ENCODE results near the gene CMIP. TPM values are rescaled to one million over a fixed set of nuclear protein-coding genes. Genes with fewer than 3 reads are reported as not detected.

The CMIP gene
- total and polyA plus RNA-seq, 7 donors: 1.4 to 8.9 (median 4.1) TPM

- no peak for ATAC-seq
- Histone ChIP-seq H3K27me3 (ENCODE audit: insufficient read depth in 3 of 3, low read length in 2 of 3) (no peaks in the 10 kb centered on the region), H3K4me3 (no peak overlapping the region), H3K9me3 (no peaks in the 10 kb centered on the region), H3K4me1 (no peaks in the 10 kb centered on the region), H3K36me3 (ENCODE audit: insufficient read depth in 1 of 2, low read depth in 1 of 2) (no peaks in the 10 kb centered on the region), H3K27ac (no peak overlapping the region)
- no peak for DNase-seq
- 78 to 79% (median 78%) methylated on average over 11 of the region's 11 CpGs for WGBS, 3 donors
- no peak for TF ChIP-seq CTCF (IDR thresholded peaks at IDR 0.05)
- intact Hi-C loops (cut with DNase I): no loop called here
Observed at GRCh38 chr16:81715358-81716196, 271.0 kb downstream of the CMIP start.

GRCh38 chr16:81716478-81717225 is 272.0 kb downstream of the CMIP start:
- intact Hi-C loops (cut with DNase I): no loop called here
- Histone ChIP-seq H3K4me1 (no peaks in the 10 kb centered on the region), H3K9me3 (no peaks in the 10 kb centered on the region), H3K27ac (no peak overlapping the region), H3K4me3 (no peak overlapping the region), H3K27me3 (ENCODE audit: insufficient read depth in 3 of 3, low read length in 2 of 3) (no peaks in the 10 kb centered on the region), H3K36me3 (ENCODE audit: insufficient read depth in 1 of 2, low read depth in 1 of 2) (no peaks in the 10 kb centered on the region)
- no peak for ATAC-seq
- 83 to 87% (median 85%) methylated on average over 10 of the region's 10 CpGs for WGBS, 3 donors
- DNase-seq: no peak
- no peak for TF ChIP-seq CTCF (IDR thresholded peaks at IDR 0.05)

GRCh38 chr16:81717662-81718189 is 273.1 kb downstream of the CMIP start:
- WGBS, 3 donors: 72 to 82% (median 75%) methylated on average over 8 of the region's 8 CpGs
- no peak for DNase-seq
- intact Hi-C loops (cut with DNase I): no loop called here
- Histone ChIP-seq H3K4me3 (no peak overlapping the region), H3K4me1 (no peaks in the 10 kb centered on the region), H3K36me3 (ENCODE audit: insufficient read depth in 1 of 2, low read depth in 1 of 2) (no peaks in the 10 kb centered on the region), H3K27me3 (ENCODE audit: insufficient read depth in 3 of 3, low read length in 2 of 3) (no peaks in the 10 kb centered on the region), H3K27ac (no peak overlapping the region), H3K9me3 (no peaks in the 10 kb centered on the region)
- no peak for TF ChIP-seq CTCF (IDR thresholded peaks at IDR 0.05)
- ATAC-seq: no peak

- Histone ChIP-seq H3K27me3 (ENCODE audit: insufficient read depth in 3 of 3, low read length in 2 of 3) (no peaks in the 10 kb centered on the region), H3K4me3 (no peak overlapping the region), H3K36me3 (ENCODE audit: insufficient read depth in 1 of 2, low read depth in 1 of 2) (no peaks in the 10 kb centered on the region), H3K27ac (no peak overlapping the region), H3K4me1 (no peaks in the 10 kb centered on the region), H3K9me3 (no peaks in the 10 kb centered on the region)
- WGBS, 3 donors: 65 to 66% (median 66%) methylated on average over 5 of the region's 5 CpGs
- TF ChIP-seq CTCF (IDR thresholded peaks at IDR 0.05): no peak
- ATAC-seq: no peak
- intact Hi-C loops (cut with DNase I): no loop called here
- DNase-seq: no peak
Observed at GRCh38 chr16:81718637-81719036, 274.0 kb downstream of the CMIP start.
